GM18868 (cell line): ENCODE measurements around the gene COLEC12.
"Not testable (repeated sequence)": the region's sequence is repeated elsewhere in the genome, so short reads cannot be mapped to it uniquely, and the experiment has no call there.

ENCODE experiments used
- ATAC-seq: cut with Tn5 transposase; IDR thresholded peaks from one replicate; pipeline ENCODE4 v1.9.1; 2021; ENCODE audit warnings: mild to moderate bottlenecking, moderate library complexity; ENCODE audit not compliant: unreplicated experiment

Gene COLEC12

GRCh38 chr18:332007-332406 lies 168.5 kb downstream of the COLEC12 start:
- ATAC-seq, result no peak

- ATAC-seq, result no peak
These were observed 169.2 kb downstream of the COLEC12 start for GRCh38 chr18:331221-331821.

GRCh38 chr18:328928-329327 lies 171.6 kb downstream of the COLEC12 start:
- no peak for ATAC-seq

- no peak for ATAC-seq
These were observed 173.7 kb downstream of the COLEC12 start for GRCh38 chr18:326846-327245.

- no peak for ATAC-seq
These were observed 177.3 kb downstream of the COLEC12 start for GRCh38 chr18:323253-323622.

GRCh38 chr18:321865-322467 lies 178.5 kb downstream of the COLEC12 start:
- ATAC-seq, result no peak

- ATAC-seq, result no peak
These were observed 180.3 kb downstream of the COLEC12 start for GRCh38 chr18:320155-320554.

GRCh38 chr18:319720-320119 lies 180.8 kb downstream of the COLEC12 start:
- no peak for ATAC-seq

GRCh38 chr18:318791-319291 lies 181.7 kb downstream of the COLEC12 start:
- ATAC-seq, result no peak

GRCh38 chr18:317618-318017 lies 182.9 kb downstream of the COLEC12 start:
- ATAC-seq, result no peak

GRCh38 chr18:316393-316792 lies 184.1 kb downstream of the COLEC12 start:
- no peak for ATAC-seq

- ATAC-seq, result no peak
These were observed 186.6 kb downstream of the COLEC12 start for GRCh38 chr18:313931-314330.

- no peak for ATAC-seq
These were observed 188.1 kb downstream of the COLEC12 start for GRCh38 chr18:312415-312814.

- no peak for ATAC-seq
These were observed 190.5 kb downstream of the COLEC12 start for GRCh38 chr18:310042-310441.

GRCh38 chr18:308086-308485 lies 192.4 kb downstream of the COLEC12 start:
- ATAC-seq, result not testable (repeated sequence)

- no peak for ATAC-seq
These were observed 193.8 kb downstream of the COLEC12 start for GRCh38 chr18:306608-307255.

- ATAC-seq, result no peak
These were observed 195.4 kb downstream of the COLEC12 start for GRCh38 chr18:305003-305501.

- ATAC-seq, result no peak
These were observed 196.9 kb downstream of the COLEC12 start for GRCh38 chr18:303607-304006.

- no peak for ATAC-seq
These were observed 197.5 kb downstream of the COLEC12 start for GRCh38 chr18:303011-303410.

GRCh38 chr18:302097-302496 lies 198.4 kb downstream of the COLEC12 start:
- ATAC-seq, result no peak

- ATAC-seq, result no peak
These were observed 202.6 kb downstream of the COLEC12 start for GRCh38 chr18:297936-298335.
